GM12801 (cell line): ENCODE results near the gene CHST2.

Experiments used
- CTCF ChIP-seq: IDR thresholded peaks from one replicate; pipeline ENCODE4 v1.5.1; 2011; ENCODE audit warnings: control low read depth; ENCODE audit not compliant: insufficient read length; ENCODE audit errors: extremely low read depth

Gene CHST2

GRCh38 chr3:143155756-143156155 lies 36.2 kb downstream of the CHST2 start:
- TF ChIP-seq CTCF: no peak

- no peak for TF ChIP-seq CTCF
Observed at GRCh38 chr3:143158014-143158988, 38.7 kb downstream of the CHST2 start.

- TF ChIP-seq CTCF: no peak
Observed at GRCh38 chr3:143160437-143160836, 40.9 kb downstream of the CHST2 start.

GRCh38 chr3:143163562-143164100 lies 44.1 kb downstream of the CHST2 start:
- TF ChIP-seq CTCF: no peak

GRCh38 chr3:143165211-143165610 lies 45.6 kb downstream of the CHST2 start:
- no peak for TF ChIP-seq CTCF

- TF ChIP-seq CTCF: no peak
Observed at GRCh38 chr3:143166376-143166775, 46.8 kb downstream of the CHST2 start.

- no peak for TF ChIP-seq CTCF
Observed at GRCh38 chr3:143167969-143168854, 48.6 kb downstream of the CHST2 start.
